ENCODE data around the gene MYH16.
"Not testable (repeated sequence)": the region's sequence is repeated elsewhere in the genome, so short reads cannot be mapped to it uniquely, and the experiment has no call there.

MYH16 gene

GRCh38 chr7:99275496-99275895 lies 2.9 kb downstream of the MYH16 start:
- no peak for DNase-seq (ENCODE audit: low read depth, low spot score)
- TF ChIP-seq ZNF274 (IDR thresholded peaks at IDR 0.05; ENCODE audit: low read depth, low read length) (no peak), SUZ12 (IDR thresholded peaks at IDR 0.05; ENCODE audit: extremely low read depth, insufficient read depth, insufficient read length) (no peak), YY1 (IDR thresholded peaks at IDR 0.05; ENCODE audit: insufficient read depth, insufficient read length) (no peak)
- Histone ChIP-seq H3K9me3 (ENCODE audit: insufficient read depth, low read length) (no peaks in the 10 kb centered on the region), H3K4me3 (ENCODE audit: insufficient read length, low read depth) (no peak overlapping the region), H3K9ac (ENCODE audit: insufficient read length, low read depth) (no peak overlapping the region), H3K4me1 (ENCODE audit: insufficient read depth, insufficient read length) (no peaks in the 10 kb centered on the region), H3K36me3 (ENCODE audit: insufficient read depth, insufficient read length, low read length) (no peaks in the 10 kb centered on the region), H3K27me3 (ENCODE audit: insufficient read depth, insufficient read length) (no peaks in the 10 kb centered on the region)

GRCh38 chr7:99278180-99278579 lies 5.5 kb downstream of the MYH16 start:
- Histone ChIP-seq H3K4me1 (ENCODE audit: insufficient read depth, insufficient read length) (no peaks in the 10 kb centered on the region), H3K36me3 (ENCODE audit: insufficient read depth, insufficient read length, low read length) (no peaks in the 10 kb centered on the region), H3K9me3 (ENCODE audit: insufficient read depth, low read length) (no peaks in the 10 kb centered on the region), H3K27me3 (ENCODE audit: insufficient read depth, insufficient read length) (no peaks in the 10 kb centered on the region), H3K9ac (ENCODE audit: insufficient read length, low read depth) (no peak overlapping the region), H3K4me3 (ENCODE audit: insufficient read length, low read depth) (no peak overlapping the region)
- no peak for DNase-seq (ENCODE audit: low read depth, low spot score)
- no peak for TF ChIP-seq ZNF274 (IDR thresholded peaks at IDR 0.05; ENCODE audit: low read depth, low read length)
- no peak for TF ChIP-seq YY1 (IDR thresholded peaks at IDR 0.05; ENCODE audit: insufficient read depth, insufficient read length)
- TF ChIP-seq SUZ12 (IDR thresholded peaks at IDR 0.05; ENCODE audit: extremely low read depth, insufficient read depth, insufficient read length), result no peak

- H3K27me3 ChIP-seq (ENCODE audit: insufficient read depth, insufficient read length); H3K9ac ChIP-seq (ENCODE audit: insufficient read length, low read depth); H3K9me3 ChIP-seq (ENCODE audit: insufficient read depth, low read length); H3K4me1 ChIP-seq (ENCODE audit: insufficient read depth, insufficient read length); H3K4me3 ChIP-seq (ENCODE audit: insufficient read length, low read depth); H3K36me3 ChIP-seq (ENCODE audit: insufficient read depth, insufficient read length, low read length); DNase-seq (ENCODE audit: low read depth, low spot score): not testable (repeated sequence)
Measured at GRCh38 chr7:99284165-99284564, 11.5 kb downstream of the MYH16 start.

- H3K27me3 ChIP-seq (ENCODE audit: insufficient read depth, insufficient read length), result no peaks in the 10 kb centered on the region
- no peaks in the 10 kb centered on the region for H3K9me3 ChIP-seq (ENCODE audit: insufficient read depth, low read length)
- no peak overlapping the region for H3K9ac ChIP-seq (ENCODE audit: insufficient read length, low read depth)
- TF ChIP-seq ZNF274 (IDR thresholded peaks at IDR 0.05; ENCODE audit: low read depth, low read length) (no peak), SUZ12 (IDR thresholded peaks at IDR 0.05; ENCODE audit: extremely low read depth, insufficient read depth, insufficient read length) (no peak), YY1 (IDR thresholded peaks at IDR 0.05; ENCODE audit: insufficient read depth, insufficient read length) (no peak)
- H3K36me3 ChIP-seq (ENCODE audit: insufficient read depth, insufficient read length, low read length), result no peaks in the 10 kb centered on the region
- no peaks in the 10 kb centered on the region for H3K4me1 ChIP-seq (ENCODE audit: insufficient read depth, insufficient read length)
- no peak overlapping the region for H3K4me3 ChIP-seq (ENCODE audit: insufficient read length, low read depth)
- DNase-seq (ENCODE audit: low read depth, low spot score), result no peak
Measured at GRCh38 chr7:99287779-99288534, 15.3 kb downstream of the MYH16 start.

GRCh38 chr7:99289185-99289584 lies 16.5 kb downstream of the MYH16 start:
- DNase-seq (ENCODE audit: low read depth, low spot score), result no peak
- no peak for TF ChIP-seq SUZ12 (IDR thresholded peaks at IDR 0.05; ENCODE audit: extremely low read depth, insufficient read depth, insufficient read length)
- TF ChIP-seq YY1 (IDR thresholded peaks at IDR 0.05; ENCODE audit: insufficient read depth, insufficient read length), result no peak
- TF ChIP-seq ZNF274 (IDR thresholded peaks at IDR 0.05; ENCODE audit: low read depth, low read length), result no peak

GRCh38 chr7:99290148-99290547 lies 17.5 kb downstream of the MYH16 start:
- not testable (repeated sequence) for H3K9me3 ChIP-seq (ENCODE audit: insufficient read depth, low read length); H3K4me1 ChIP-seq (ENCODE audit: insufficient read depth, insufficient read length); H3K36me3 ChIP-seq (ENCODE audit: insufficient read depth, insufficient read length, low read length); H3K9ac ChIP-seq (ENCODE audit: insufficient read length, low read depth); H3K4me3 ChIP-seq (ENCODE audit: insufficient read length, low read depth); H3K27me3 ChIP-seq (ENCODE audit: insufficient read depth, insufficient read length); DNase-seq (ENCODE audit: low read depth, low spot score)

More at GRCh38 chr7:99289185-99289584, 16.5 kb downstream of the MYH16 start:
- Histone ChIP-seq H3K9ac (ENCODE audit: insufficient read length, low read depth) (no peak overlapping the region), H3K9me3 (ENCODE audit: insufficient read depth, low read length) (no peaks in the 10 kb centered on the region), H3K36me3 (ENCODE audit: insufficient read depth, insufficient read length, low read length) (no peaks in the 10 kb centered on the region), H3K4me1 (ENCODE audit: insufficient read depth, insufficient read length) (no peaks in the 10 kb centered on the region), H3K27me3 (ENCODE audit: insufficient read depth, insufficient read length) (no peaks in the 10 kb centered on the region), H3K4me3 (ENCODE audit: insufficient read length, low read depth) (no peak overlapping the region)

- TF ChIP-seq SUZ12 (IDR thresholded peaks at IDR 0.05; ENCODE audit: extremely low read depth, insufficient read depth, insufficient read length) (no peak), ZNF274 (IDR thresholded peaks at IDR 0.05; ENCODE audit: low read depth, low read length) (no peak), YY1 (IDR thresholded peaks at IDR 0.05; ENCODE audit: insufficient read depth, insufficient read length) (no peak)
- H3K9me3 ChIP-seq (ENCODE audit: insufficient read depth, low read length), result no peaks in the 10 kb centered on the region
- no peaks in the 10 kb centered on the region for H3K27me3 ChIP-seq (ENCODE audit: insufficient read depth, insufficient read length)
- no peak overlapping the region for H3K9ac ChIP-seq (ENCODE audit: insufficient read length, low read depth)
- no peaks in the 10 kb centered on the region for H3K36me3 ChIP-seq (ENCODE audit: insufficient read depth, insufficient read length, low read length)
- no peak overlapping the region for H3K4me3 ChIP-seq (ENCODE audit: insufficient read length, low read depth)
- no peaks in the 10 kb centered on the region for H3K4me1 ChIP-seq (ENCODE audit: insufficient read depth, insufficient read length)
- no peak for DNase-seq (ENCODE audit: low read depth, low spot score)
Measured at GRCh38 chr7:99290980-99291607, 18.5 kb downstream of the MYH16 start.
